ENCODE measurements around the gene NOTUM.

Gene NOTUM

GRCh38 chr17:81908793-81909192 is 52.2 kb downstream of the NOTUM start:
- no peak for DNase-seq

- DNase-seq = no peak
Observed at GRCh38 chr17:81907219-81908145, 53.5 kb downstream of the NOTUM start.

GRCh38 chr17:81906476-81907218 is 54.3 kb downstream of the NOTUM start:
- DNase-seq = no peak

GRCh38 chr17:81905993-81906392 is 55.0 kb downstream of the NOTUM start:
- no peak for DNase-seq

- no peak for DNase-seq
Observed at GRCh38 chr17:81905424-81905875, 55.5 kb downstream of the NOTUM start.

GRCh38 chr17:81904600-81905423 is 56.2 kb downstream of the NOTUM start:
- DNase-seq = no peak

- no peak for DNase-seq
Observed at GRCh38 chr17:81903896-81904599, 56.9 kb downstream of the NOTUM start.

GRCh38 chr17:81903415-81903831 is 57.6 kb downstream of the NOTUM start:
- DNase-seq = no peak

- no peak for DNase-seq
Observed at GRCh38 chr17:81902653-81903414, 58.2 kb downstream of the NOTUM start.
